Stromal cell of bone marrow (primary cell): ENCODE measurements around the gene COL11A2.

Experiments
- DNase-seq: peaks from one replicate; pipeline ENCODE4 v3.0.0-alpha.2; 2012; ENCODE audit warnings: low read depth

COL11A2 gene

DNA sequence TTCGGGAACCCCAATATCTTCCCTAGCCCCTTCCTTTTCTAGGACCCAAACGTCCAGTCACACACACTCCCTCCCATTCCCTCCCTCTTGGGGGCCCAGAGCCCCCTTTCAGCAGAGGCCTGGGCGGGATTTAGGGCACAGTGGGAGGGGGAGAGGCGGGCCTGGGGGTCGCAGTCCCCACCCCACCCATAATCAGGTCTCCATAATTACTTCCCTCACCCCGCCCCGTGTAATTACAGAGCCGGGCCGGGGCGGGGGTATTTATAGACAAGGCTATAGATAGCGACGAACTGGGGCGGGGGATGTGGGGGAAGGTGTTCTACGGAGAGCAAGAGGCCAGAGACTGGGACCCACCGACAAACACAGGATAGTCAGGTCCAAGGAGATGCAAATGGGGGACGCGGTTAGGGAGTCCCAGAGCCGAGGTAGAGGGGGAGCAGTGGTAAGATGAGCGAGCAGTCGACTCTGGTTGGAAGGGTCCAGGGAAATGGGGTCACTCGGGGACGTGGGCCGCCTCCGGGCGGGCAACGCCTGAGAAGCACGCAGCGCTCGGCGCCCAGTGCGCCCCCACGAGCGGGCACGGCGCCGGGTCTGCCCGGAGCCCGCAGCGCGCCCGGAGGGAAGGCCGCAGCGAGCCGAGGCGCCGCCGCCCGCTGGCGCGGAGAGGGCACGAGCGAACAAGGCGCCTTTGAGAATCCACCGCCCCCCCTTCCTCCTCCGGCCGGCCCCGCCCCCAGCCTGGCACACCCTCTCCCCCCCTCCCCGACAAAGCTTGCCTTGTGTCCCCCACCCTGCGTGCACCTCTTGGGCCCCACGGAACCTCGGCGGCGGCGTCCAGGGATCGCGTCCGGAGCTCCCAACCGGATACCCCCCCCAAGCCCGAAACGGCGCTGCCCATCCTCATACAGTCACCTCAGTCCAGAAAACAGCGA lies 670 bp upstream of the COL11A2 start:
- DNase-seq: no peak

DNA sequence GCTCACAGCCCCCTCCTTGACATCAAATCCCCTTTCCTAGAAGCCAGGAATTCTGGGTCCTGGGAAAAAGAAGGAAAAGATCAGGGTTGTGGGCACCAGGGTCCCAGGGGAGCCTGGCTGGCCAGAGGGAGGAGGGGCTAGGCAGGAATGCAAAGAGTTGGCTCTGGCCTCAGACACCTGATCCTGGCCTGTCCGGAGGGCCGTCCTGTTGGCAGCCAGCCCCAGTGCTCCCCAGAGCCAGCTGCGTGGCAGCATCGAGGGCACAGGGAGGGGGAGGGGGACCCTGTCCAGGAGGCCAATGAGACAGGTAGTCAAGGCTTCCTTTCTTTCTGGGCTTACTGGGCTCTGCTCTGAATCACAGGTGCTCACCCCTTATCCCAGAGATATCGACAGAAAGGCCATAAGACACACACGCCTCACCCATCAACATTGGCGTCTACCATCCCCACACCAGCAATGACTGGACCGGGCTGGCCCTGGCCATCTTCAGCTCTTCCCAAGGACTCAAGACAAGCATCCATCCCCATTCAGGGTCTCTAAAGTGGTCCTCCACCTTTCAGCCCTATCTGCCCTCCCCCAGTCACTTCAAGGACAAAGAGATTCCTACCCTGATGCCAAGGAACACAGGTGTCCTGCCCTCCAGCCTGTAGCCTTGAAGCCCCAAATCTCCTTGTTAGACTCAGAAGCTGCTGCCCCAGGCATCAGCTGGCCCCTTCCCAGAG lies 723 bp downstream of the COL11A2 start:
- DNase-seq: no peak

DNA sequence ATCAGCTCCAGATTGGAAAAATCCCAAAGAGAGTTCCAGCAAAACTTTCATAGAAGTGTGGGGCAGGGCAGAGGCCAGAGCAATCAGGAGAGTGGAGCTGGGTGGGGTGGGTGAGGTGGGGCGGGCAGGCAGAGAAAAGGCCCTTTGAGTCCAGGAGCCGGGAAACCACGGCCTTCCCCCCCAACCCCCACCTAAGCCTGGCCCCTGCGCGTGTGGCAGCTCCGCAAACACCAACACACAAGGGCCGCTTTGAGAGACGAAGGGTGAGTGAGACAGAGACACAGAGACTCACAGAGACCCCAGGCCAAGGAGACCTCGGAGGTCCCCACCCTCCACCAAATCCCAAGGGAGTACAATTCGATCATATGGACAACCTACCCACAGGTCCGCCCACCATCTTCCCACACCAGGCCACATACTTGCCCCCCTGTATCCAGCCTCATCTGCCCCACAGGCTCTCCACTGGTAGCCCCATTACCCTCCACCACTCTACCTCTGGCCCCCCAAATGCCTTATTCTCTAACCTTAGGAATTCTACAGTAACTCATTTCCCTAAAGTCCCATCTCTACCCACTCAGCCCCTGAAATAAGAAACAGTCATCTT lies 1.7 kb downstream of the COL11A2 start:
- no peak for DNase-seq

DNA sequence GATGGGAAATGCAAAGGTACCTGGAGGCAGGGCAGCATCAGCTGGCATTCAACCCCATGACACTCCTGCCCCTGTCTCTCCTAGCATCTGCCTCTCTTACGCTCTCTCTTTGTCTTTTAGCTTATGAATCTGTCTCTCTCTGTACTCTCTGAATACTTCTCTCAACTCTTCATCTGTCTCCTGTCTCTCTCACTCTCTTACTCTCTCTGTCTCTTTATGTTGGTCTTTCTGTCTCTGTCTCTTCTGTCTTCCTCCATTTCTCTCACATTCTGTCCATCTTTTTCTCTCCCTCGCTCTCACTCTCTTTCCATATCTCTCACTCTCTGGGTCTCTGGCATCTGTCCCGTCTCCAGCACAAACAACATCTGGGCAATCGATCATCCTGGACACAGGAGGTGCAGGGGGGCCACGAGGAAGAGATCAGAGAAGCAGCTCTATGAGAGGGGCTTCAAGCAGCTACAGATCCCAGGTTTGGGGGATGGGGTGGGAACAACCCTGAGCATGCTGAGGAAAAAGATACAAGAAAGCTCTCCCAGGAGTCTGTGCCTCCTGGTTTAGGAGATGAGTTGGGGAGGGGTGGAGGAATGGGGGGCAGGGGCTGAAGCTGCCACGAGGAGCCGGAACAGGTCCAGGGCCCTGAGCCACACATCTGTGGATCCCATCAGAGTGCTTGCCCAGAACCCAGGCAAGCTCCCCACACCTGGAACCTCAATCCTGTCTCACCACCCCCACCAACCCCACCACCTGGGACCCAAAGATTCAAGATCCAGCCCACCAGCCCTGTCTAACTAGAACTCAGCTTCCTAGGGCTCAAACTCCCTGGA lies 2.4 kb downstream of the COL11A2 start:
- DNase-seq: no peak

DNA sequence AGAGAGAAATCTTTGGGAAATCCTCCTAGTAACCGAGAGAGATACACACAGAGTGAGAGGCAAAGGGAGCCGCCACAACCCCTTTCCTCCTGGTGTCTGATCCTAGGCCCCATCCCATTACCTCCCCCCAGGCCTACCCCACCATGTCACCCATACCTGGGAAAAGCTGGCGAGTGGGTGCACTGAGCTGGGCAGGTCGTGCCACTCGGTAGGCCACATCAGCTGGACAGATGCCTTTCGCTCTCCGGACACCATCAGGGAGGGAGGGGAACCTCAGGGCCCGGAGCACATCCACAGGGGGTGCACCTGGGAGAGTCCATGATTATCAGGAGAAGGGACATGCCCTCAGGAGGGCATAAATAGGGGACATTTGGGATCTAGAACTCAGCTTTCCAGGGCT lies 3.1 kb downstream of the COL11A2 start:
- DNase-seq: no peak

DNA sequence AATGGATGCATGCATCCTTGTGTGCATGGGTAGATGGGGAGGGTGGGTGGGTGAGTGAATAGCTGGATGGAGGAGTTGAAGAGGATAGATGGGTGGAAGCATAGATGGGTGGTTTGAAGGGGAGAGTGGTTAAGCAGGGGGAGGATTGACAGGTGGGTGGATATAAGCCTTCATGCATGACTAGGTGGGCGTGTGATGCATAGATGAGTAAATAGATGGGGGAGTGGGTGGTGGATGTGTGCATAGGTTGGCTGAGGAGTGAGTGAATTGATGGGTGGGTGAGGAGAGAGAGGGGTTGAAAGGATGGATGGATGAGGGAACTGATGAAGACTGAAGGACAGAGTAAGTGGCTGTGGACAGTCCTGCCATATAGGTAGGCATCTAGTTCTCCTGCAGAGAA lies 4.5 kb downstream of the COL11A2 start:
- no peak for DNase-seq

DNA sequence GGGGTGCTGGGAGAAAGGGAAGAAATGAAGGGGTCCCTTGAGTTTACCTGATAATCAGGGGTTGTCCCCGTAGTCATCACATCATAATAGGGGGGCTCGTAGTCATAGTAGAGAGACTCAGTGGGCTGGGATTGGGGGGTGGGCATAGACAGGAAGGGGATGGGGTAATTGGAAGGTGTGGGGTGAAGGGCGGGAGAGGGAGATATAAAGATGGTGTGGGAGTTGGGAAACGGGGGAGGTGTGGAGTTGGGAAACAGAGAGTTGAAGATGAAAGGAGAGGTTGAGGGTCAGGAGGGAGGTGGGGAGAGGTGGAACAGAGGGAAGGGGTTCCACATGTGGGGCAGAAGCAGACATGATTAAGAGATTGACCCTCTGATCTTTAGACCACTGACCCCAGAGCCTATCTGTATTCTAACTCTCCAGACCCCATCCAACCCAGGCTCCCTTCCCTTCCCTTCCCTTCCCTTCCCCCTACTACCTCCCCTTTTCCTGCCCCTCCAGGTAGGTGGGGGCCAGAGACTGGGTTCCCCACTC lies 6.5 kb downstream of the COL11A2 start:
- DNase-seq: no peak

DNA sequence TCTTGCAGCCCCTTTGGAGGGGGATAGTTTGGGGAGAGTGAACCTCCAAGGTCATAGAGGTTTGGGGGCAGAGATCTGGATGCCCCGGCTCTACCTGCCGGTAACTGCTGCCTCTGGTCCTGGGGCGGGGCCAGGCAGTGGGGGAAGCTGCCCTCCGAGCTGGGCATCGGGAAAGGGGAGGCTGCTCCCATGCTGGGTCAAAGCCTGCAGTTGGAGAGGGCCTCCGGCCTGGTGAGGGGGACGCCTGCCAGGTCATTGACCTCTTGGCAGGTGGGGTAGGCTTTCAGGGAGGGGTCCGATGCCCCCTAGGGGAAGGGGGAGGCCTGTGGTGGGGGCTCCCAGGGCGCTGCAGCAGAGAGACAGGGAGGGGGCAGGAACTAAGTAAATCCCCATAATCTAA lies 7.1 kb downstream of the COL11A2 start:
- DNase-seq: no peak

DNA sequence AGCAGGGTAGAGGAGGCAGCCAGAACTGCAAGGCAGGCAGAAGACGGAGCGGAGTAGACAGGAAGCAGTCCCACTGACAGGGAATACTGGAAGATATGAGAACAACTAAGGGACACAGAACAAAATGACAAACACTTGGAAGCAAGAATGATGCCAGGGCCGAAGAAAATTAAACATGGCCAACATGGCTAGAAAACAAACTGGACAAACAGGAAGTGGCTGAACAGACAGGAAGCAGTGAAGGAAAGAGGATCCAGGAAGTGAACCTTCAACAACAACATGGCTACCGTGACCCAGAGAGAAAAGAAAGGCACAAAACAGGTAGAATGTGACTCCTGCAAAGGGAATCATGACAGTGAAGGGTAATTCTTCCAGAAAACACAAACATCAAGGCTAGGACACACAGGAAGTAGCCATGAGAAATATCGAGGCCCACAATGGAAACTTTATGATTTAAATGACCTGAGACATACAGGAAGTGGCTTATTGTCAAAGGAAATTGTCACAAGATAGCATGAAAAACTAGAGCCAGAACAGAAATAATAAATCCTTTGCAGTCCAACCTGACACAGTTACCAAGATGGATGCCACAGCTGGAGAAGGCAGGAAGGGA lies 9.1 kb downstream of the COL11A2 start:
- DNase-seq: no peak

DNA sequence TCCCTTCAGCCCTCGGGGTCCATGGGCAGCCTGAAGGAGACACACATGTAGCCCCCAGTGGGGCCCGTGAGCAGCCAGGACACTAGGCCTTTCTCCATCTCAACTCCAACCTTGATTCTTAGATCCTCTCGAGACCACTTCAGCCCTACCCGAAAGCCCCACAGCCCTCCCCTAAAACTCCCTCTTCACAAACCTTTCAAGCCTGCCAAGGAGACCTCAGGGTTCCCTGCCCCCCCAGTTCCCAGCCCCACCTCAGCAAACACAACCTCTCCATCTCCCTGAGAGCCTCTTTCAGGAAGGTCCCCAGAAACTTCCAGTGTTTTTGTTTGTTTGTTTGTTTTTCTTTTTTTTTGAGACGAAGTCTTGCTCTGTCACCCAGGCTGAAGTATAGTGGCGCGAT lies 11.1 kb downstream of the COL11A2 start:
- no peak for DNase-seq

DNA sequence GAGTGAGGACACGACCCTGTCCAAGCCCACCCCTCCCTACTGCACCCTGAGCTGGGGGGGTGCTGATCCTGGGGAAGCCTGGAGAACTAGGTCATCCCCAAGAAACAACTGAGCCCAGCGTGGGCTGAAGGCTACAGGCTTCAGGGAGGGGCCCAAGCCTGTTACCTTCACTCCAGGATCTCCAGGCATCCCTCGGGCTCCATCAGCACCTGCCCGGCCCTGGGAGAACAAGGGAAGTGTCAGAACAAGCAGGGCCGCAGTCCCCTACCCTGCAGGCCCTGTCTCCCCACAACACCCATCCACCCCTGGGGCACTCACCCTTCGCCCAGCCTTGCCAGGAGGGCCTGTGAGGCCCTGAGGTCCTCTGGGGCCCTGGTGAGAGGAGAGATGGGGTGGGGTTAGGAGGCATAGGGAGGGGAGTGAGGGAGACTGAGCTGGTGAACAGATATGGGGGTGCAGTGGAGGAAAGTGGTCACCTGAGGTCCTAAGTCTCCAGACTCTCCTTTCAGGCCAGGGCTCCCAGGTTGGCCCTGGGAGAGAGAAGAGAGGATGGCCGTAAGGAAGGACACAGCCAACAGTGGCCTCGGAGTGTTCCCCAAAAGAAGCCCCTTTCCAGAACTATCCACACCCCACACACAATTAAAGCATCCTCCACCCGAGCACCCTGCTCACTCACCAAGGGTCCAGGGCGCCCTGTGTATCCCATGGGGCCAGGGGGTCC lies 13.4 kb downstream of the COL11A2 start:
- no peak for DNase-seq

DNA sequence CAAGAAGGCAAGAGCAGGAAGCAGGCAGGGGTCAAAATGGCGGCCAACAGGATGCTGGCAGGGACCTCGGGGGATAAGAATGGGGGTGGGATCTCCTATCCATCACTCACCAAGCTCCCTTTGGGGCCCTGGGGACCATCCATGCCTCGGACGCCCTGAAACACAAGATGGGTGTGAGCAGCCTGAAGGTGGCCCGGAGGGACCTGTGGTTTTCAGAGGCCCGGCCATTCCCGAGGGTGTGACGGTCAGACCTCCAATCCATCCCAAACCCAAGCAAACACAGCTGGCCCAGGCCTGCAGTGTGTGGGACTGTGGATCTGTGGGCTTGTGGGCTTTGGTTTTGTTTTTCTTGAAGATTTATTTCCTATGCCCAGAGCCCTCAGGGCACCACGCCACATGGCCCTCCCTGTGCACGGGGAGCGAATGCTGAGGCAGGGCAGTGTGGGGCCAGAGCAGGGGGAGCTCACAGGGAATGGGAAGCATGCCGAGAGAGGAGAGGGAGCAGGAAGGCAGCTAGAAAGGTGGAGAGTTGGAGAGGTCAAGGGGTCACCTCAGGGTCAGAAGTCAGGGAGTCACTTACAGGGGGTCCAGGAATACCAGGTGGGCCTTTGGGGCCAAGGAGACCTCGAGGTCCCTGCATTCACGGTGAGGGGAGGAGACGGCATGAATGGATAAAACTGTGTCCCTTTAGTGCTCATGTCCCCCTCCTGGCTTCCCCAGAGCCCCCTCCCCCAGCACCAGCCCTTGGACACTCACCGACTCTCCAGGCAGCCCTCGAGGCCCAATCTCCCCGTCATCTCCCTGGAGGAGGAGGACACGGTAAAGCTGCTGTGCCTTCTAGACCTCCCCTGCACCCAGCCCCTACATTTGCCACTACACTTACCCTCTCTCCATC lies 14.5 kb downstream of the COL11A2 start:
- no peak for DNase-seq

DNA sequence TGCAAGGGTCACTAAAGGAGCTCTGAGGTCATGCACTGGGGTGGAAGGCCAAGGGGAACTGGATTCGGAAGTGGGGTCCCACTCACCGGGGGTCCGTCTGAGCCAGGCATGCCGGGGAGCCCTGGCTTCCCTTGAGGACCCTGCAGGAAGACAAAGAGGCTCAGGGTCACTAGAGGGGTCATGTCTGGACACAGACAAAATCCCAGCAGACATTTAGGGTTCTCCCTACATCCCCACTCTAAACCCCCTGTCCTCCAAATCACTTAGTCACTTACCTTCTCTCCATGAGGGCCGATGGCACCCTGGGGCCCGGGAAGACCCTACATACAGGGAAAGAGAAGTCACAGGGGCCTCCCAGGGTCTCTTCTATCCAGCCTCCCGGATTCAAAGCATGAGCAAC lies 15.4 kb downstream of the COL11A2 start:
- DNase-seq: no peak

DNA sequence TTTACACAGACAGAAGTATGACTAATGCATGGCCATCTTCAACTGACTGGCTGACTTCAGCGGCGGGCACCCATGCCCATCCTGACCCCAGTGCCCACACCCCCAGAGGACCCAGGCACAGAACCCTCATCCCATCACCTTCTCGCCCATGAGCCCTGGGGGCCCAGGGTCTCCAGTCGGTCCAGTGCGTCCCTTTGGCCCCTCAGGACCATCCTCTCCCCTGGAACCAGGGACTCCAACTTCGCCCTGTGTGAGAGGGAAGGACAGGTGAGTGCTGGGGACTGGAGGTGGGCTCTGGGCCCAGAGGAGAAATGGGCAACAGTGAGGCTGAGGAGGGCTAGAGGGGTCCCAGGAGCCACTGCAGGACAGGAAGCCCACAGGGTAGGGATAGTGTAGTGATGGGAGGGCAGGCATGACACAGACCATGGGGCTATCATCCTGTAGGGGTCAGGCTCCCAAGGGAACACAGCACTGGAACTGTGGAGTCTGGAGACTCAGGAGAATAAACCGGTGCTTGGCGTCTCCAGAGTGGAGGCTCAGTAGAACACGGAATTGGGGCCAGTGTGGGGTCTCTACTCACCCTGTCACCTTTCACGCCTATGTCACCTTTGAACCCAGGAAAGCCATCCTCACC lies 16.7 kb downstream of the COL11A2 start:
- DNase-seq: no peak

DNA sequence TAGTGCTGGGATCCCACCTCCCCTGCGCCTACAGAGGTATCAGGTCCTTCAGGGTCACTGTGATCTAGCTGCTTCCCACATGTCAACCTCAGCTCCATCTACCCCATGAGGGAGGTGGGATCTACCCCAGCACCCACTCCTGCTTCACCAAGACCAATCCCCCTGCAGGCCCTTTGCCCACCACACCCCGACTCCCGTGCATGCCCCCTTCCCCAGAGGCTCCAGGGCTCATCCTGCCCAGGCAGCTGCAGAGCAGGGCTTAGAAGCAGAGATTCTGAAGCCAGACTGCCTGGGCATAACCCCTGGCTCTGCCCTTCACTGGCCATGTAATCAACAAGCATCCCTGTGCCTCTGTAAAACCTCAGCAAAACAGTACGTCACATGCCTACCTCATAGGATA lies 17.5 kb downstream of the COL11A2 start:
- no peak for DNase-seq

DNA sequence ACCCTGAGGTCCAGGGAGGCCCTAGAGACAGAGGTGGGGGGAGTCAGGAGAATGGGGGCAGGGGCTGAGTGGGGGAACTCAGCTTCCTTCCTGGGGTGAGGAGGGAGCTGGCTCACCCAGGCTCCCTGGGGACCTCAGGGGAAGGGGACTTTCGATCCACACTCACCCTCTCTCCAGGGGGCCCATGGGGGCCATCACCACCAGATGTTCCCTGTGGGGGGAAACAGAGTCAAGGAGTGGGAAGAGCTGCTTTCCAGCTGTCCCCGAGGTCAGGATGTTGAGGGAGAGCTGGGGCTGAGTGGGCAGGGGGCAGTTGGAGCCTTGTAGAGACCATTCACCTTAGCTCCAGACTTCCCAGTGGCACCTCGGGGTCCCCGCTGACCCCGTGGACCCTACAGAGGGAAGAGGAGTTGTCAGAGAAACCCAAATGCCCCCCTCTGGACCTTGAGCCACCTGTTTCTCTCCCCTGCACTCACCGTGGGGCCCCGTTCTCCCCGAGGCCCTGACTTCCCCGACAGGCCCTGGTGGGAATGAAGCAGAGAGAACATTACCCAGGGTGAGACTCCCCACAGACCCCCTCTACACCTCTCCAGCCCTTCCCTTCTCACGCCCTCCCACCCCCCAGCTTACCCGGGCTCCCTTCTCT lies 18.6 kb downstream of the COL11A2 start:
- no peak for DNase-seq

DNA sequence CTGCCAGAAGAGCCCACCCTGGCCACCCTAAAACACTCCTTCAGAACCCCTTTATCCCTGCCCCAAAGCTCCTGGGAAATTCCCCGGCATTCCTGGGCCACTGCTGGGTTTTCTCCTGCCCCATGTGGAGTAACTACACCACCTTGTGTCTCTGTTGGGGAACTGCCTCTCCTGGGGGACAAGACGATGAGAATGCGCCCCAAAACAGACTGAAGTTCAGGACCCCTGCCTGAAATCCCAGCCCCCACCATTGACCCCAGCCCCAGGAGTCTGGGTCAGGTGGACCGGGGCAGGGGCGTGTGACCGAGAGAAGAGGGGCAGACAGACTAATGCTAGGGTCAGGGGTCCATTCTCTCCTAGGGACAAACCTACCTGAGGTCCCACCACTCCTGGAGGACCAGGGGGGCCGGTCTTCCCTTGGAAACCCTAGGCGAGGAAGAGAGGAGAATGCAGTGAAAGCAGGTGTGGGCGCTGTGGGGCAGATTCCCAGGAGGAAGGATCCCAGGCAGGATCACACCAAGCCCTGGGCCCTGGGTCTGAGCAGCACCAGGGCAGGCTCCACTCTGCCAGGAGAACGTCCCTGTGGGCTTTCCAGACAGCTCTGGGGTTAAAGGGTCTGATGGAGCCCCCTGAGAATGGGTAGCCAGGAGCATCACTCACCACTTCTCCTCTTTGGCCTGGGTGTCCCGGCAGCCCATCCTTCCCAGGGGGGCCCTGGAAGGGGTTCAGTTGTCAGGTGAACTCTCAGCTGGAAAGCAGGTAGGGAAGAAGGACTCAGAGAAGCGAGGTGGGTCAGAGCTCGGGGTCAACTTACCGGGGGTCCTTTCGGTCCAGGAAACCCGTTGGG lies 19.4 kb downstream of the COL11A2 start:
- DNase-seq: no peak
